SK-N-SH (cell line): ENCODE data around the gene PHKB.

Experiments
- EZH2phosphoT487 ChIP-seq: fragments of 200-600 bp; sonication (generic); IDR thresholded peaks from 2 replicates; pipeline ENCODE4 v1.6.1; 2017; ENCODE audit warnings: low read depth, mixed run types, mild to moderate bottlenecking, antibody characterized with exemption, moderate library complexity, borderline replicate concordance
- MAX ChIP-seq: IDR thresholded peaks from 2 replicates; pipeline ENCODE4 v1.4.0; 2012; ENCODE audit warnings: low read depth
- RAD21 ChIP-seq: IDR thresholded peaks from 2 replicates; pipeline ENCODE4 v1.6.1; 2012; ENCODE audit warnings: mild to moderate bottlenecking, low read length
- REST ChIP-seq: IDR thresholded peaks from 2 replicates; pipeline ENCODE4 v1.6.1; 2012; ENCODE audit warnings: mild to moderate bottlenecking, low read depth, low read length, moderate library complexity
- SIN3A ChIP-seq: IDR thresholded peaks from 2 replicates; pipeline ENCODE4 v1.6.1; 2012; ENCODE audit warnings: low read depth, mild to moderate bottlenecking, low read length, moderate library complexity, borderline replicate concordance
- TEAD4 ChIP-seq: IDR thresholded peaks from 2 replicates; pipeline ENCODE4 v1.4.0; 2012; ENCODE audit warnings: mild to moderate bottlenecking, borderline replicate concordance; ENCODE audit not compliant: insufficient read depth
- USF1 ChIP-seq: IDR thresholded peaks from 2 replicates; pipeline ENCODE4 v1.4.0; 2012; ENCODE audit warnings: low read depth, borderline replicate concordance
- TF ChIP-seq, protein P1 (sequence below): fragments of 200-600 bp; sonication (generic); IDR thresholded peaks from 2 replicates; pipeline ENCODE4 v1.6.1; 2017; ENCODE audit warnings: antibody characterized with exemption, mild to moderate bottlenecking, moderate library complexity

GRCh38 chr16:47446431-47446830 lies 14.7 kb upstream of the PHKB start:
- TF ChIP-seq TEAD4, result no peak
- no peak for TF ChIP-seq REST
- no peak for TF ChIP-seq EZH2phosphoT487
- TF ChIP-seq, protein P1, sequence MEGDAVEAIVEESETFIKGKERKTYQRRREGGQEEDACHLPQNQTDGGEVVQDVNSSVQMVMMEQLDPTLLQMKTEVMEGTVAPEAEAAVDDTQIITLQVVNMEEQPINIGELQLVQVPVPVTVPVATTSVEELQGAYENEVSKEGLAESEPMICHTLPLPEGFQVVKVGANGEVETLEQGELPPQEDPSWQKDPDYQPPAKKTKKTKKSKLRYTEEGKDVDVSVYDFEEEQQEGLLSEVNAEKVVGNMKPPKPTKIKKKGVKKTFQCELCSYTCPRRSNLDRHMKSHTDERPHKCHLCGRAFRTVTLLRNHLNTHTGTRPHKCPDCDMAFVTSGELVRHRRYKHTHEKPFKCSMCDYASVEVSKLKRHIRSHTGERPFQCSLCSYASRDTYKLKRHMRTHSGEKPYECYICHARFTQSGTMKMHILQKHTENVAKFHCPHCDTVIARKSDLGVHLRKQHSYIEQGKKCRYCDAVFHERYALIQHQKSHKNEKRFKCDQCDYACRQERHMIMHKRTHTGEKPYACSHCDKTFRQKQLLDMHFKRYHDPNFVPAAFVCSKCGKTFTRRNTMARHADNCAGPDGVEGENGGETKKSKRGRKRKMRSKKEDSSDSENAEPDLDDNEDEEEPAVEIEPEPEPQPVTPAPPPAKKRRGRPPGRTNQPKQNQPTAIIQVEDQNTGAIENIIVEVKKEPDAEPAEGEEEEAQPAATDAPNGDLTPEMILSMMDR, result no peak
- TF ChIP-seq RAD21, result no peak
- TF ChIP-seq SIN3A, result no peak
- no peak for TF ChIP-seq MAX
- no peak for TF ChIP-seq USF1
